Panc1 (cell line): ENCODE data around the gene LRP11. TPM values are rescaled to one million over a fixed set of nuclear protein-coding genes. Genes with fewer than 3 reads are reported as not detected.

Experiments
- ATAC-seq: fragments of 200-7000 bp; cut with Tn5 transposase; 2 replicates; pipeline ENCODE4 v1.9.1; 2020; ENCODE audit warnings: mild to moderate bottlenecking, moderate library complexity
- BruUV-seq: library from RNA; stranded (reverse); fragments of 400-500 nt; replicated peaks from 2 replicates; lab custom pipeline; 2021; lab: Mats Ljungman, UMichigan
- CTCF ChIA-PET: fragments of 300-600 bp; sonication (Branson Sonifier 250); formaldehyde crosslinking; loops from one replicate; lab custom pipeline; 2022; ENCODE audit warnings: antibody characterized with exemption; lab: Charles Lee
- POLR2A ChIA-PET: fragments of 300-600 bp; sonication (Branson Sonifier 250); formaldehyde crosslinking; loops from one replicate; lab custom pipeline; 2022; ENCODE audit warnings: antibody characterized with exemption; lab: Charles Lee
- DNase-seq: peaks from one replicate; pipeline ENCODE4 v3.0.0-alpha.2; 2010; ENCODE audit warnings: low read depth, low spot score
- H3K27ac ChIP-seq: 2 replicates; pipeline ENCODE4 v1.5.1; 2011; ENCODE audit warnings: mild to moderate bottlenecking, low read length, inconsistent platforms
- H3K27me3 ChIP-seq: fragments of 200-500 bp; sonication (Bioruptor generic); 2 replicates; pipeline ENCODE4 v1.6.0; 2014; ENCODE audit warnings: low read length, inconsistent platforms; ENCODE audit not compliant: control insufficient read depth, insufficient read depth
- H3K36me3 ChIP-seq: fragments of 200-500 bp; sonication (Bioruptor generic); 2 replicates; pipeline ENCODE4 v1.5.1; 2014; ENCODE audit warnings: inconsistent platforms, mild to moderate bottlenecking, low read length, moderate library complexity; ENCODE audit not compliant: control insufficient read depth, insufficient read depth
- H3K4me1 ChIP-seq: 2 replicates; pipeline ENCODE4 v1.5.1; 2011; ENCODE audit warnings: inconsistent platforms, mild to moderate bottlenecking, low read length, moderate library complexity; ENCODE audit not compliant: control insufficient read depth, insufficient read depth
- H3K4me3 ChIP-seq, 2 experiments: 2 replicates each; pipeline ENCODE4 v1.5.1; 2011 to 2012; ENCODE audit warnings: low read depth in 2 of 2, low read length in 2 of 2, mild to moderate bottlenecking in 2 of 2, inconsistent platforms in 1 of 2, moderate library complexity in 1 of 2
- H3K9me3 ChIP-seq: fragments of 200-500 bp; sonication (Bioruptor generic); 2 replicates; pipeline ENCODE4 v1.5.1; 2014; ENCODE audit warnings: low read depth, mild to moderate bottlenecking, inconsistent platforms, low read length, moderate library complexity; ENCODE audit not compliant: control insufficient read depth, insufficient read depth
- CTCF ChIP-seq: fragments of 450-650 bp; IDR thresholded peaks from 2 replicates; pipeline ENCODE4 v1.5.1; 2017; ENCODE audit warnings: mild to moderate bottlenecking
- POLR2AphosphoS5 ChIP-seq: IDR thresholded peaks from 2 replicates; pipeline ENCODE4 v1.6.1; 2012; ENCODE audit warnings: mild to moderate bottlenecking, low read depth, low read length, moderate library complexity
- REST ChIP-seq, 2 experiments: IDR thresholded peaks; 2 replicates each; pipeline ENCODE4 v1.6.1; 2011 to 2012; ENCODE audit warnings: low read depth in 2 of 2, control low read depth in 1 of 2, low read length in 1 of 2, mild to moderate bottlenecking in 1 of 2, moderate library complexity in 1 of 2; ENCODE audit not compliant: insufficient read depth in 1 of 2
- SIN3A ChIP-seq: IDR thresholded peaks from 2 replicates; pipeline ENCODE4 v1.6.1; 2012; ENCODE audit warnings: low read depth, mild to moderate bottlenecking, low read length, moderate library complexity, borderline replicate concordance; ENCODE audit not compliant: insufficient read depth
- TCF7L2 ChIP-seq: IDR thresholded peaks from 2 replicates; pipeline ENCODE4 v1.6.1; 2011; ENCODE audit warnings: mild to moderate bottlenecking, low read depth, low read length, inconsistent platforms
- in situ Hi-C: cut with HindIII; loops from 2 replicates; pipeline ENCODE4 v1.10.0; 2016; ENCODE audit warnings: low sequenced_read_pairs, low pct_unique_long_range_greater_than_20kb
- intact Hi-C: fragments of 100-400 bp; cut with micrococcal nuclease; formaldehyde crosslinking; loops from one replicate; pipeline ENCODE4 v1.10.0; 2022; ENCODE audit not compliant: unreplicated experiment
- total RNA-seq: library from RNA; stranded (reverse); gene quantifications from one replicate; pipeline ENCODE4 v1.2.1, GENCODE V29; 2021; ENCODE audit not compliant: unreplicated experiment

Gene LRP11
- total RNA-seq, 1 experiment from 2014 or later: 151 TPM

GRCh38 chr6:149876241-149876933 lies 12.2 kb upstream of the LRP11 start:
- DNase-seq (no peak), ATAC-seq (no peak)
- in situ Hi-C loops (no loop called here), intact Hi-C loops (no loop called here)
- no peak overlapping the region for H3K4me3 ChIP-seq
- H3K27me3 ChIP-seq: no peaks in the 10 kb centered on the region
- TF ChIP-seq POLR2AphosphoS5 (no peak), TCF7L2 (no peak)
- no peaks in the 10 kb centered on the region for H3K4me1 ChIP-seq
- CTCF ChIA-PET: no interaction called here
- no peak overlapping the region for H3K27ac ChIP-seq
- peaks cover 7% of the 10 kb centered on the region; the same call in 1 of the 2 replicates for H3K9me3 ChIP-seq
- POLR2A ChIA-PET: no interaction called here
- no peaks in the 10 kb centered on the region for H3K36me3 ChIP-seq
- no TSS peak for BruUV-seq

GRCh38 chr6:149872233-149872632 lies 8.1 kb upstream of the LRP11 start:
- POLR2A ChIA-PET: no interaction called here
- CTCF ChIA-PET: no interaction called here
- Histone ChIP-seq H3K27ac (no peak overlapping the region), H3K4me1 (no peaks in the 10 kb centered on the region), H3K9me3 (peaks cover 7% of the 10 kb centered on the region; the same call in 1 of the 2 replicates), H3K4me3 (no peak overlapping the region), H3K36me3 (no peaks in the 10 kb centered on the region), H3K27me3 (no peaks in the 10 kb centered on the region)
- intact Hi-C loops: no loop called here
- DNase-seq: no peak
- no TSS peak for BruUV-seq
- no peak for ATAC-seq
- in situ Hi-C loops: no loop called here
- TF ChIP-seq SIN3A: no peak

- no peak for ATAC-seq
- no peak for DNase-seq
- Histone ChIP-seq H3K4me1 (no peaks in the 10 kb centered on the region), H3K36me3 (no peaks in the 10 kb centered on the region), H3K9me3 (peaks cover 7% of the 10 kb centered on the region; the same call in 1 of the 2 replicates), H3K4me3 (no peak overlapping the region), H3K27ac (no peak overlapping the region), H3K27me3 (no peaks in the 10 kb centered on the region)
- TF ChIP-seq SIN3A (no peak), TCF7L2 (no peak), POLR2AphosphoS5 (no peak), REST (IDR thresholded peaks at IDR 0.05; ENCODE audit: insufficient read depth in 1 of 2, low read depth in 2 of 2, low read length in 1 of 2) (no peak), CTCF (no peak)
- ChIA-PET CTCF (no interaction called here), POLR2A (no interaction called here)
- in situ Hi-C loops (no loop called here), intact Hi-C loops (no loop called here)
- BruUV-seq: no TSS peak
These were observed 7.0 kb upstream of the LRP11 start for GRCh38 chr6:149871182-149871581.
